Endothelial cell of umbilical vein (primary cell): Measurements from ENCODE around the gene ENO4.

Experiments used
- CTCF ChIP-seq, 2 donors: IDR thresholded peaks; 1 replicate in 1 of 2; 2 replicates in 1 of 2; pipeline ENCODE4 v1.5.1; 2011; ENCODE audit warnings: low read length in 2 of 2, mild to moderate bottlenecking in 2 of 2, moderate library complexity in 2 of 2, control low read depth in 1 of 2, inconsistent platforms in 1 of 2, low read depth in 1 of 2; ENCODE audit not compliant: insufficient read depth in 1 of 2; ENCODE audit errors: extremely low read depth in 1 of 2
- EZH2 ChIP-seq: IDR thresholded peaks from 2 replicates; pipeline ENCODE4 v1.6.1; 2012; ENCODE audit warnings: borderline replicate concordance, low read depth, mild to moderate bottlenecking, moderate library complexity, low read length, inconsistent platforms; ENCODE audit not compliant: severe bottlenecking
- GATA2 ChIP-seq: IDR thresholded peaks from 2 replicates; pipeline ENCODE4 v1.7.0; 2011; ENCODE audit warnings: low read depth, mild to moderate bottlenecking, moderate library complexity, mixed read lengths, low read length; ENCODE audit not compliant: insufficient read length, insufficient read depth
- JUN ChIP-seq: IDR thresholded peaks from 2 replicates; pipeline ENCODE4 v1.6.1; 2011; ENCODE audit warnings: borderline replicate concordance, low read depth; ENCODE audit not compliant: insufficient read length, insufficient read depth
- POLR2A ChIP-seq: IDR thresholded peaks from 2 replicates; pipeline ENCODE4 v1.6.1; 2012; ENCODE audit warnings: low read depth, mild to moderate bottlenecking, control low read depth, low read length
- POLR2AphosphoS5 ChIP-seq: IDR thresholded peaks from 2 replicates; pipeline ENCODE4 v1.6.1; 2012; ENCODE audit warnings: low read depth, mild to moderate bottlenecking, control low read depth, low read length, moderate library complexity; ENCODE audit not compliant: insufficient read depth

- TF ChIP-seq CTCF (IDR thresholded peaks at IDR 0.05; ENCODE audit: extremely low read depth in 1 of 2, insufficient read depth in 1 of 2, low read depth in 1 of 2, low read length in 2 of 2) (no peak), JUN (no peak), GATA2 (no peak), POLR2AphosphoS5 (no peak), POLR2A (no peak), EZH2 (no peak)
Observed at GRCh38 chr10:116815641-116816415, 33.5 kb upstream of the ENO4 start.
